Vagina (tissue), 2 donors: Measurements from ENCODE around the gene ACOX1.

Experiments used
- CTCF ChIP-seq, 3 experiments: fragments of 450-650 bp in 2 of 3; fragments of 200-600 bp in 1 of 3; sonication (generic) in 1 of 3; IDR thresholded peaks; one replicate each; pipeline ENCODE4 v1.5.1; 2017 to 2019; ENCODE audit warnings: antibody characterized with exemption in 3 of 3, mild to moderate bottlenecking in 2 of 3, moderate library complexity in 2 of 3
- POLR2A ChIP-seq, 2 donors: fragments of 450-650 bp; IDR thresholded peaks; one replicate each; pipeline ENCODE4 v1.6.1; 2017; ENCODE audit warnings: antibody characterized with exemption in 2 of 2, mild to moderate bottlenecking in 2 of 2, moderate library complexity in 2 of 2
- POLR2AphosphoS5 ChIP-seq, 2 donors: sonication (generic); formaldehyde crosslinking; IDR thresholded peaks; one replicate each; pipeline ENCODE4 v1.9.0; 2017; ENCODE audit warnings: antibody characterized with exemption in 2 of 2, mild to moderate bottlenecking in 2 of 2, low read depth in 1 of 2; ENCODE audit not compliant: insufficient read depth in 1 of 2

GRCh38 chr17:75970011-75970523 is 8.9 kb downstream of the ACOX1 start:
- TF ChIP-seq CTCF (IDR thresholded peaks at IDR 0.05) (no peak), POLR2AphosphoS5 (IDR thresholded peaks at IDR 0.05; ENCODE audit: insufficient read depth in 1 of 2, low read depth in 1 of 2) (no peak), POLR2A (IDR thresholded peaks at IDR 0.05) (no peak)
